PC-9 (cell line): ENCODE results near the gene SLC32A1. TPM values are rescaled to one million over a fixed set of nuclear protein-coding genes. Genes with fewer than 3 reads are reported as not detected.

Experiments
- BruUV-seq: library from RNA; stranded (reverse); fragments of 400-500 nt; replicated peaks from 2 replicates; lab custom pipeline; 2021; lab: Mats Ljungman, UMichigan
- CTCF ChIA-PET: fragments of 300-600 bp; sonication (Branson Sonifier 250); formaldehyde crosslinking; loops from one replicate; lab custom pipeline; 2022; ENCODE audit warnings: antibody characterized with exemption; lab: Charles Lee
- POLR2A ChIA-PET: fragments of 300-600 bp; sonication (Branson Sonifier 250); formaldehyde crosslinking; loops from one replicate; lab custom pipeline; 2022; ENCODE audit warnings: antibody characterized with exemption; ENCODE audit not compliant: unreplicated experiment; lab: Charles Lee
- DNase-seq, 2 experiments: peaks; one replicate each; pipeline versions ENCODE4 v3.0.0 to v3.0.0-alpha.2; 2015 to 2022; ENCODE audit warnings: mixed read lengths in 1 of 2
- H2AFZ ChIP-seq: fragments of 200-600 bp; sonication (generic); 2 replicates; pipeline ENCODE4 v1.8.1; 2017; ENCODE audit warnings: antibody characterized with exemption
- H3F3A ChIP-seq: fragments of 200-600 bp; sonication (generic); 2 replicates; pipeline ENCODE4 v1.8.1; 2017; ENCODE audit warnings: antibody characterized with exemption, mild to moderate bottlenecking, low read depth; ENCODE audit not compliant: insufficient read depth
- H3K27ac ChIP-seq: fragments of 200-600 bp; sonication (generic); 2 replicates; pipeline ENCODE4 v1.6.1; 2016; ENCODE audit warnings: mixed run types
- H3K27me3 ChIP-seq: fragments of 200-600 bp; sonication (generic); 2 replicates; pipeline ENCODE4 v1.6.1; 2016; ENCODE audit warnings: low read depth, mixed run types; ENCODE audit not compliant: insufficient read depth
- H3K36me3 ChIP-seq: fragments of 200-600 bp; sonication (generic); 2 replicates; pipeline ENCODE4 v1.6.1; 2016; ENCODE audit warnings: low read depth, mixed run types
- H3K4me1 ChIP-seq: fragments of 200-600 bp; sonication (generic); replicated peaks from 2 replicates; pipeline ENCODE4 v1.6.1; 2016; ENCODE audit warnings: mixed run types; ENCODE audit not compliant: insufficient read depth
- H3K4me2 ChIP-seq: fragments of 200-600 bp; sonication (generic); 2 replicates; pipeline ENCODE4 v1.6.1; 2017; ENCODE audit warnings: mixed run types
- H3K4me3 ChIP-seq: fragments of 200-600 bp; sonication (generic); 2 replicates; pipeline ENCODE4 v1.6.1; 2016; ENCODE audit warnings: mixed run types
- H3K79me2 ChIP-seq: fragments of 200-600 bp; sonication (generic); 2 replicates; pipeline ENCODE4 v1.6.1; 2017; ENCODE audit warnings: low read depth, mixed run types
- H3K9me2 ChIP-seq: fragments of 200-600 bp; sonication (generic); 2 replicates; pipeline ENCODE4 v1.8.1; 2017; ENCODE audit warnings: mild to moderate bottlenecking; ENCODE audit not compliant: insufficient read depth
- H3K9me3 ChIP-seq: fragments of 200-600 bp; sonication (generic); 2 replicates; pipeline ENCODE4 v1.8.1; 2016; ENCODE audit warnings: low read depth; ENCODE audit not compliant: insufficient read depth
- H4K20me1 ChIP-seq: fragments of 200-600 bp; sonication (generic); 2 replicates; pipeline ENCODE4 v1.8.1; 2017; ENCODE audit not compliant: insufficient read depth
- EZH2 ChIP-seq: fragments of 200-600 bp; sonication (generic); IDR thresholded peaks from 2 replicates; pipeline ENCODE4 v1.8.0; 2017; ENCODE audit warnings: antibody characterized with exemption, low read depth
- intact Hi-C: fragments of 100-400 bp; cut with micrococcal nuclease; formaldehyde crosslinking; loops from one replicate; pipeline ENCODE4 v1.10.0; 2022; ENCODE audit not compliant: unreplicated experiment
- total RNA-seq: library from RNA; stranded (reverse); gene quantifications from 2 replicates; pipeline ENCODE4 v1.2.3, GENCODE V29; 2021
- TF ChIP-seq, protein P1 (sequence below): fragments of 200-600 bp; sonication (generic); conservative IDR thresholded peaks from 2 replicates; pipeline ENCODE4 v1.6.1; 2017; ENCODE audit warnings: mixed run types, antibody characterized with exemption, mild to moderate bottlenecking, moderate library complexity

The SLC32A1 gene
- total RNA-seq, 1 experiment from 2014 or later: not detected

DNA sequence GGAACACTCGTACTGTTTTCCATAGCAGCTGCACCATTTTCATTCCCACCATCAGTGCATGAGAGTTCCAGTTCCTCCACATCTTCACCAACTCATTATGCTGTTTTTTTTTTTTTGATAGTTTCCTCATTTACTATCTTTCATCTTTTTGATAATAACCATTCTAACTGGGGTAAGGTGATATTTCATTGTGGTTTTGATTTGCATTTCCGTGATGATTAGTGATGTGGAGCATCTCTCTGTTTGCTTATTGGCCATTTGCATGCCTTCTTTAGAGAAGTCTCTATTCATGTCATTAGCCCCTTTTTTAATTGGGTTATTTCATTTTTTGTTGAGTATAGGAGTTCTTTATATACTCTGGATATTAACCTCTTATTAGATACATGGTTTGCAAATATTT lies 49.9 kb downstream of the SLC32A1 start:
- CTCF ChIA-PET: no interaction called here
- no peak for DNase-seq
- intact Hi-C loops: no loop called here

GRCh38 chr20:38776363-38776762 lies 52.1 kb downstream of the SLC32A1 start:
- no TSS peak for BruUV-seq

More for the DNA sequence above, 49.9 kb downstream of the SLC32A1 start:
- Histone ChIP-seq H3K79me2 (no peaks in the 10 kb centered on the region), H3K9me3 (no peaks in the 10 kb centered on the region), H4K20me1 (no peaks in the 10 kb centered on the region), H3F3A (peaks cover 4% of the 10 kb centered on the region; the same call in 1 of the 2 replicates), H3K27ac (no peak overlapping the region), H3K27me3 (no peaks in the 10 kb centered on the region), H3K4me3 (no peak overlapping the region), H2AFZ (no peak overlapping the region), H3K36me3 (no peaks in the 10 kb centered on the region), H3K4me2 (no peak overlapping the region), H3K4me1 (no peaks in the 10 kb centered on the region), H3K9me2 (no peaks in the 10 kb centered on the region)
- POLR2A ChIA-PET: no interaction called here
- BruUV-seq: no TSS peak
- TF ChIP-seq EZH2: no peak
- TF ChIP-seq, protein P1, sequence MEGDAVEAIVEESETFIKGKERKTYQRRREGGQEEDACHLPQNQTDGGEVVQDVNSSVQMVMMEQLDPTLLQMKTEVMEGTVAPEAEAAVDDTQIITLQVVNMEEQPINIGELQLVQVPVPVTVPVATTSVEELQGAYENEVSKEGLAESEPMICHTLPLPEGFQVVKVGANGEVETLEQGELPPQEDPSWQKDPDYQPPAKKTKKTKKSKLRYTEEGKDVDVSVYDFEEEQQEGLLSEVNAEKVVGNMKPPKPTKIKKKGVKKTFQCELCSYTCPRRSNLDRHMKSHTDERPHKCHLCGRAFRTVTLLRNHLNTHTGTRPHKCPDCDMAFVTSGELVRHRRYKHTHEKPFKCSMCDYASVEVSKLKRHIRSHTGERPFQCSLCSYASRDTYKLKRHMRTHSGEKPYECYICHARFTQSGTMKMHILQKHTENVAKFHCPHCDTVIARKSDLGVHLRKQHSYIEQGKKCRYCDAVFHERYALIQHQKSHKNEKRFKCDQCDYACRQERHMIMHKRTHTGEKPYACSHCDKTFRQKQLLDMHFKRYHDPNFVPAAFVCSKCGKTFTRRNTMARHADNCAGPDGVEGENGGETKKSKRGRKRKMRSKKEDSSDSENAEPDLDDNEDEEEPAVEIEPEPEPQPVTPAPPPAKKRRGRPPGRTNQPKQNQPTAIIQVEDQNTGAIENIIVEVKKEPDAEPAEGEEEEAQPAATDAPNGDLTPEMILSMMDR: no peak

More at GRCh38 chr20:38776363-38776762, 52.1 kb downstream of the SLC32A1 start:
- H3K79me2 ChIP-seq: no peaks in the 10 kb centered on the region
- POLR2A ChIA-PET: no interaction called here
- H3K9me2 ChIP-seq: no peaks in the 10 kb centered on the region
- no peaks in the 10 kb centered on the region for H3K36me3 ChIP-seq
- no peaks in the 10 kb centered on the region for H3K27me3 ChIP-seq
- no peak for DNase-seq
- no peaks in the 10 kb centered on the region for H3K9me3 ChIP-seq
- CTCF ChIA-PET: interaction anchor here (0.6 to 1.0 kb wide), 2 partner anchors 15 to 95 kb away, joined by 4 to 5 read pairs; no protein-coding TSS in a partner anchor
- no peak overlapping the region for H3K27ac ChIP-seq
- peaks cover 16% of the 10 kb centered on the region; the same call in 1 of the 2 replicates for H3F3A ChIP-seq
- no peak overlapping the region for H2AFZ ChIP-seq
- H4K20me1 ChIP-seq: no peaks in the 10 kb centered on the region
- H3K4me3 ChIP-seq: no peak overlapping the region
- intact Hi-C loops: no loop called here
- peaks cover 13% of the 10 kb centered on the region for H3K4me1 ChIP-seq
- no peak overlapping the region for H3K4me2 ChIP-seq
- no peak for TF ChIP-seq EZH2
- TF ChIP-seq, protein P1: no peak

Other genes with a start within 250 kb of the SLC32A1 start
- not detected in 2 replicates for gene ADIG, start 143.3 kb upstream of the SLC32A1 start, total RNA-seq
- gene ARHGAP40, start 122.7 kb upstream of the SLC32A1 start, total RNA-seq: 0.92 and 1.8 TPM in 2 replicates
- gene ACTR5, start 24.0 kb downstream of the SLC32A1 start, total RNA-seq: 7.8 and 10.1 TPM in 2 replicates
- 0.05 TPM in 1 of 2 replicates, not detected in the other for gene PPP1R16B, start 81.2 kb downstream of the SLC32A1 start, total RNA-seq
- gene FAM83D, start 201.9 kb downstream of the SLC32A1 start, total RNA-seq: 44.6 and 57.3 TPM in 2 replicates
- 12.1 and 12.6 TPM in 2 replicates for gene DHX35, start 237.9 kb downstream of the SLC32A1 start, total RNA-seq